Transverse colon (tissue), 4 donors: ENCODE measurements around the gene KRT4. TPM values are rescaled to one million over a fixed set of nuclear protein-coding genes. Genes with fewer than 3 reads are reported as not detected.

Source experiments
- DNase-seq: peaks from one replicate; pipeline ENCODE4 v3.0.0-alpha.2; 2019
- H3K27ac ChIP-seq, 4 donors: fragments of 200-600 bp; sonication (generic); 2 replicates each; pipeline ENCODE4 v1.5.1; 2016 to 2018; ENCODE audit warnings: inconsistent platforms in 4 of 4
- H3K27me3 ChIP-seq: fragments of 200-600 bp; sonication (generic); 2 replicates; pipeline ENCODE4 v1.5.1; 2017; ENCODE audit warnings: inconsistent platforms
- H3K36me3 ChIP-seq, 4 donors: fragments of 200-600 bp; sonication (generic); 2 replicates each; pipeline ENCODE4 v1.5.1; 2017 to 2019; ENCODE audit warnings: inconsistent platforms in 4 of 4
- H3K4me1 ChIP-seq, 4 donors: fragments of 200-600 bp; sonication (generic); 2 replicates each; pipeline ENCODE4 v1.5.1; 2017 to 2020; ENCODE audit warnings: inconsistent platforms in 4 of 4
- H3K4me3 ChIP-seq, 4 donors: fragments of 200-600 bp; sonication (generic); 1 replicate in 1 of 4; 2 replicates in 3 of 4; pipeline versions ENCODE4 v1.5.1 to v1.6.1; 2017 to 2019; ENCODE audit warnings: inconsistent platforms in 4 of 4
- H3K9me3 ChIP-seq, 2 donors: fragments of 200-600 bp; sonication (generic); 2 replicates each; pipeline ENCODE4 v1.5.1; 2017 to 2019; ENCODE audit warnings: inconsistent platforms in 2 of 2
- CTCF ChIP-seq, 5 experiments: fragments of 200-600 bp in 3 of 5; fragments of 450-650 bp in 2 of 5; sonication (generic) in 3 of 5; IDR thresholded peaks; 1 replicate in 2 of 5; 2 replicates in 3 of 5; pipeline ENCODE4 v1.5.1; 2016 to 2017; ENCODE audit warnings: antibody characterized with exemption in 5 of 5, inconsistent platforms in 3 of 5, mild to moderate bottlenecking in 2 of 5, moderate library complexity in 1 of 5
- EP300 ChIP-seq: sonication (generic); formaldehyde crosslinking; IDR thresholded peaks from one replicate; pipeline ENCODE4 v1.6.1; 2017; ENCODE audit warnings: antibody characterized with exemption, low read depth
- POLR2A ChIP-seq: fragments of 450-650 bp; IDR thresholded peaks from one replicate; pipeline ENCODE4 v1.6.1; 2016; ENCODE audit warnings: antibody characterized with exemption, mild to moderate bottlenecking, moderate library complexity
- POLR2AphosphoS5 ChIP-seq, 3 donors: sonication (generic); formaldehyde crosslinking; IDR thresholded peaks; one replicate each; pipeline ENCODE4 v1.6.1; 2016; ENCODE audit warnings: antibody characterized with exemption in 3 of 3
- WGBS, 2 donors: methylation state at CpG; one replicate each; pipeline ENCODE4 v1.1.5; 2018; ENCODE audit warnings: low coverage in 1 of 2; 5-methylcytosine and 5-hydroxymethylcytosine counted together
- in situ Hi-C, 4 donors: fragments of 200-750 bp; cut with MboI; loops; one replicate each; pipeline versions ENCODE4 v1.15.0 to v1.15.1; 2017; ENCODE audit warnings: low sequenced_read_pairs in 3 of 4, low pct_ligation_motif_present in 1 of 4, low pct_unique_long_range_greater_than_20kb in 1 of 4
- intact Hi-C: fragments of 100-400 bp; cut with DNase I; formaldehyde crosslinking; loops from one replicate; pipeline ENCODE4 v1.15.1; 2023; ENCODE audit warnings: low total_unique reads
- total RNA-seq, 4 donors: library from RNA; depleted of rRNA; stranded (reverse); fragments of >200 nt; gene quantifications; one replicate each; pipeline ENCODE4 v1.1.0, GENCODE V29; 2016

Gene KRT4
- total RNA-seq, 4 donors from 2014 or later = not detected

DNA sequence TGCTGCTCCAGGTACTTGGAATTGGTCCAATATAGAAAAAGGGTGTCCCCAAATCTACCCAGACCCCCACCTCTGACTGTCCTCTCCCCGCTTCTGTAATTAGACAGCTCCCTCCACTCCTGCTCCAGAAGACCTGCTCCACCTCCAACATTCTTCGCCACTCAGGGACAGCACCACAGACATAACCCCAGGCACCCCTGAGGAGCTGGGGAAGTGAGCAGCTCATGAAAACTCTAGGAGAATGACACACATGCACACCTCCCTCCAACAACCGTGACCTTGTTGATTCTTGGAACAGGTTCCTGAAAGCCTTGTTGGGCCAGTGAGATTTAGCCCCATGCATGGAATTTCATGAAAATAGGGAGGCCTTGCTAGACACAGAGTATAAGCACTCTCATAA lies 8.2 kb downstream of the KRT4 start:
- Histone ChIP-seq H3K4me3 (no peak overlapping the region), H3K9me3 (no peaks in the 10 kb centered on the region), H3K36me3 (no peaks in the 10 kb centered on the region), H3K27me3 (no peaks in the 10 kb centered on the region), H3K4me1 (peaks cover 0 to 3% (median 1%) of the 10 kb centered on the region in 4 donors), H3K27ac (no peak overlapping the region)
- TF ChIP-seq POLR2AphosphoS5 (IDR thresholded peaks at IDR 0.05) = no peak
- no peak for TF ChIP-seq POLR2A
- TF ChIP-seq CTCF (IDR thresholded peaks at IDR 0.05) = no peak
- TF ChIP-seq EP300 = no peak
- intact Hi-C loops = no loop called here
- in situ Hi-C loops = no loop called here
- DNase-seq = no peak
- WGBS, 2 donors = 79 to 83% methylated on average over 1 to 3 of the region's 3 CpGs

GRCh38 chr12:52805000-52805399 lies 8.9 kb downstream of the KRT4 start:
- in situ Hi-C loops = no loop called here

DNA sequence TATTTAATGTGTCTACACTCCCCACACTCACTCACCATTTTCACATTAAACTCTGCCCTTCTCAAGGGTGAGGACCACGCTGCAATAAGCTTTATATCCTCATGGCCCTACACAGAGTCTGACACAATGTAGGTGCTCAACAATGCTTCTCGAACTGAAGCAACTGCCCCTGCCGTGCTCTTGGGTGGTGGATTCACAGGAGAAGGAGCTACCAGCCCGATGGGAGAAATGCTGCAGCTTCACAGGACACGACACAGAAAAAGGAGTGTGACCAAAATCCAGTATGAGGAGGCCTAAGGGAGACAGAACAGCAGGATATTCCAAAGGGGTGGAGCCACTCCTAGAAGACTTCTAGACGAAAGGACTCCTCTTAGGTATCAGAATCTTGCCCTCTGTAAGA lies 11.5 kb downstream of the KRT4 start:
- TF ChIP-seq EP300 = no peak
- TF ChIP-seq CTCF (IDR thresholded peaks at IDR 0.05) = no peak
- no peak for TF ChIP-seq POLR2A
- H3K27ac ChIP-seq = no peak overlapping the region
- 60 to 73% methylated on average over 1 to 6 of the region's 6 CpGs for WGBS, 2 donors
- H3K36me3 ChIP-seq = no peaks in the 10 kb centered on the region
- H3K9me3 ChIP-seq = no peaks in the 10 kb centered on the region
- peaks cover 0 to 10% (median 6%) of the 10 kb centered on the region in 4 donors for H3K4me1 ChIP-seq
- H3K4me3 ChIP-seq = no peak overlapping the region
- intact Hi-C loops = no loop called here
- H3K27me3 ChIP-seq = no peaks in the 10 kb centered on the region
- DNase-seq = no peak
- in situ Hi-C loops = no loop called here

More at GRCh38 chr12:52805000-52805399, 8.9 kb downstream of the KRT4 start:
- no peaks in the 10 kb centered on the region for H3K9me3 ChIP-seq
- WGBS, 2 donors = 41% methylated on average over 1 of the region's 1 CpG; no CpG with 5 or more reads in 1 of the 2 donors
- H3K4me3 ChIP-seq = no peak overlapping the region
- no peak for DNase-seq
- no peak overlapping the region for H3K27ac ChIP-seq
- no peaks in the 10 kb centered on the region for H3K27me3 ChIP-seq
- TF ChIP-seq POLR2A = no peak
- no peak for TF ChIP-seq CTCF (IDR thresholded peaks at IDR 0.05)
- no peak for TF ChIP-seq EP300
- TF ChIP-seq POLR2AphosphoS5 (IDR thresholded peaks at IDR 0.05) = no peak
- intact Hi-C loops = no loop called here
- H3K4me1 ChIP-seq = peaks cover 0 to 10% (median 6%) of the 10 kb centered on the region in 4 donors
- no peaks in the 10 kb centered on the region for H3K36me3 ChIP-seq

DNA sequence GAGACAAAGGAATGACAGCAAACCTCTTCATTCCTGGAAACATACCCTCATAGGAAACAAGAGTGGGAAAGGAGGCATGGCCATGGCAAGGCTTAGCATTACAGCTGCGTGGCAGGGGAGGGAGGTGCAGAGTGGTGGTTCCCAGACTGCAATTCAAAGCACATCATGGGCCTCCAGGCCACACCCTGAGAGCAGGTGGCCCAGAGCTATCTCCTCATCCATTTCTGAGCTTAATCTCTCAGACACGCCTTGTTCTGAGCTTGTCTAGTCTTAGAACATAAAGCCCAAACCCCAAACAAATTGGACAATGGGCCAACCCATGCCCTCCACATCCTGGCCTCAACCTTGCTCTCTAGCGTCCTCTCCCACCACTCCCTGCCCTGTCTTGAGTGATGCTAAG lies 12.1 kb downstream of the KRT4 start:
- in situ Hi-C loops (no loop called here), intact Hi-C loops (no loop called here)
- no peak for TF ChIP-seq CTCF (IDR thresholded peaks at IDR 0.05)
- no peak for TF ChIP-seq POLR2A
- no peak for TF ChIP-seq EP300
- no peak for TF ChIP-seq POLR2AphosphoS5 (IDR thresholded peaks at IDR 0.05)
- 45% methylated on average over 3 of the region's 3 CpGs; no CpG with 5 or more reads in 1 of the 2 donors for WGBS, 2 donors
- DNase-seq = no peak
- Histone ChIP-seq H3K27ac (no peak overlapping the region), H3K27me3 (no peaks in the 10 kb centered on the region), H3K9me3 (no peaks in the 10 kb centered on the region), H3K36me3 (no peaks in the 10 kb centered on the region), H3K4me3 (no peak overlapping the region), H3K4me1 (peaks cover 0 to 10% (median 6%) of the 10 kb centered on the region in 4 donors)
